ENCODE measurements around the gene MLPH. TPM values are rescaled to one million over a fixed set of nuclear protein-coding genes. Genes with fewer than 3 reads are reported as not detected.

The MLPH gene
- total and polyA plus RNA-seq, 2 of the 13 experiments (the other 11 are each of a cell fraction or from before 2014, with no cell fraction given): 0.12 TPM; not detected in 1

- Histone ChIP-seq H3K79me2 (ENCODE audit: insufficient read depth, low read length) (peaks cover 53% of the 10 kb centered on the region), H3K4me1 (ENCODE audit: insufficient read depth, low read length) (peaks cover 94% of the 10 kb centered on the region), H3K9me3 (ENCODE audit: low read length) (no peaks in the 10 kb centered on the region), H3K4me3 (replicated peaks in 1 of 3; ENCODE audit: insufficient read depth in 1 of 3, low read depth in 2 of 3, low read length in 3 of 3) (peak overlapping the region in 2 of 3 experiments; percentile 3 to 36; a peak in 2 of 6 replicates), H3K27me3 (ENCODE audit: control insufficient read depth in 1 of 2, insufficient read depth in 2 of 2, low read length in 2 of 2) (no peaks in the 10 kb centered on the region; a peak in 1 of 5 replicates), H3K36me3 (replicated peaks in 1 of 2; ENCODE audit: control insufficient read depth in 1 of 2, insufficient read depth in 2 of 2, low read length in 2 of 2) (peaks cover 11 to 21% of the 10 kb centered on the region in 2 experiments; a peak in 4 of 5 replicates), H3K9ac (ENCODE audit: insufficient read depth, low read depth, low read length) (peak overlapping the region; percentile 2; the same call in 1 of the 2 replicates), H3K27ac (ENCODE audit: extremely low read length, insufficient read depth, low read length) (peak overlapping the region; percentile 56), H4K20me1 (ENCODE audit: insufficient read depth, low read length) (peaks cover 16% of the 10 kb centered on the region; the same call in 1 of the 2 replicates), H3K4me2 (ENCODE audit: low read depth, low read length) (peak overlapping the region; percentile 87), H2AFZ (ENCODE audit: low read length) (no peak overlapping the region)
- POLR2A ChIA-PET: interaction anchor here (1.3 kb wide), 2 partner anchors 9 to 38 kb away, joined by 3 to 5 read pairs; no protein-coding TSS in a partner anchor
- FAIRE-seq (peak; percentile 83), ATAC-seq (peak; percentile 64), DNase-seq (ENCODE audit: low spot score) (peak; percentile 84)
- CTCF ChIA-PET (ENCODE audit: low intra/inter-chr PET ratio, low total read pairs): no interaction called here
- intact Hi-C loops (cut with micrococcal nuclease; ENCODE audit: unreplicated experiment): no loop called here
- in situ Hi-C loops (cut with HindIII; ENCODE audit: extremely low pct_ligation_motif_present, low pct_unique_long_range_greater_than_20kb): no loop called here
- WGBS (ENCODE audit: low lambda C conversion rate): 32% methylated on average over 12 of the region's 15 CpGs
- BruUV-seq (replicated peaks): no TSS peak
- TF ChIP-seq SOX5 (CRISPR knock-in tag; IDR thresholded peaks at IDR 0.05; ENCODE audit: borderline replicate concordance): peak; percentile 89
- TF ChIP-seq ZNF776 (CRISPR knock-in tag; IDR thresholded peaks at IDR 0.05): 0 out of 2 replicates have a peak, but pooled peaks have one; percentile 27
- TF ChIP-seq RBFOX2 (IDR thresholded peaks at IDR 0.05; ENCODE audit: low read depth, low read length): 0 out of 2 replicates have a peak, but pooled peaks have one; percentile 22
- TF ChIP-seq ZNF510 (CRISPR knock-in tag; IDR thresholded peaks at IDR 0.05; ENCODE audit: low read depth): 0 out of 2 replicates have a peak, but pooled peaks have one; percentile 24
- peak; percentile 79; the same call in 1 of the 2 replicates for TF ChIP-seq TSC22D2 (CRISPR knock-in tag; IDR thresholded peaks at IDR 0.05; ENCODE audit: borderline replicate concordance)
- peak; percentile 71 for TF ChIP-seq ZNF770 (CRISPR knock-in tag; IDR thresholded peaks at IDR 0.05)
- TF ChIP-seq SMAD1 (CRISPR knock-in tag; IDR thresholded peaks at IDR 0.05; ENCODE audit: borderline replicate concordance, low read depth): no peak
- no peak for TF ChIP-seq ZBTB40 (IDR thresholded peaks at IDR 0.05)
- TF ChIP-seq ZBTB40 (CRISPR knock-in tag; IDR thresholded peaks at IDR 0.05): peak; percentile 57; the same call in 1 of the 2 replicates
- TF ChIP-seq TBL1XR1 (IDR thresholded peaks at IDR 0.05; ENCODE audit: borderline replicate concordance, low read length, partially characterized antibody): peak; percentile 67
These were observed 98.7 kb downstream of the MLPH start for GRCh38 chr2:237585590-237586221.
